Effector CD4-positive, alpha-beta T cell (primary cell): Measurements from ENCODE around the gene S100A8. TPM values are rescaled to one million over a fixed set of nuclear protein-coding genes. Genes with fewer than 3 reads are reported as not detected.
"Not testable (repeated sequence)": the region's sequence is repeated elsewhere in the genome, so short reads cannot be mapped to it uniquely, and the experiment has no call there.

Experiments
- DNase-seq: peaks from one replicate; pipeline ENCODE4 v3.0.0-alpha.2; 2020
- total RNA-seq: gene quantifications from one replicate; lab custom pipeline; 2026; lab: John Stamatoyannopoulos, UW

Gene S100A8
- total RNA-seq: not detected

DNA sequence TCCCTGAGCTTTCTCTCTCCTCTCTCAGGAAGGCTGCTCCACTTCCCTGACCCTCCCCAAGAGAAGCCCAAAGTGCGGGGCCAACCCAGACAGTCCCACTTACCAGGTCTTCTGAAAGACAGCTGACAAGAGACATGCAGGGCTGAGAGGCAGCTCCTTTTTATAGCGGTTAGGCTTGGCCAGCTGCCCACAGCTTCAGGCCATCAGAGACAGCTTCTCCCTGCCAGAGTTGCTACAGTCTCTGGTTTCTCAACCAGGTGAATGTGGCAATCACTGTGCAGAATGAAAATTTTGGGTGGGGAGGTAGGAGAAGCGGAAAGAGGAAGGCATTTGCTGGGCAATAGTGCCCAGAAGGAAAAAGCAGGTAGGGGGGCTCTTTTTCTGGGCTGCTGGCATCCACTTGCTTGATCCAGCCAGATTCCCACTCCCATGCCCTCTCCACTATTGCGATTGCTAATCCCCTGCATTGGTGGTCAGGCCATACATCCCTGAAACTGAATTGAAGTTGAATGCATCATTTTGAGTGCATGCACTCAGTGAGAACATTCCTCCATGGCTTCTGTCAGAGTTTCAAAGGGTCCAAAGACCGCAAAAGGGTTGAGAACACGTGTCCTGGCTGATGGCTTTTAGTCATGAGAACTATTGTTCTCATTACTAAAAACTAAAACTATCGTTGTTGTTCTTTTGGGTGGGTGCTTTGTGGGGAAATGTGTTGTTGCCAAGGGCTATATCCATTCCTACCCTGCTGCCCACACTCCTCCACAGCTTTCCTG is at the start of gene S100A8:
TSS of gene S100A8 (minus strand) at position 136 of the 773 bp plus-strand sequence. CDS start 538 bp downstream, outside the sequence.
- DNase-seq: no peak

DNA sequence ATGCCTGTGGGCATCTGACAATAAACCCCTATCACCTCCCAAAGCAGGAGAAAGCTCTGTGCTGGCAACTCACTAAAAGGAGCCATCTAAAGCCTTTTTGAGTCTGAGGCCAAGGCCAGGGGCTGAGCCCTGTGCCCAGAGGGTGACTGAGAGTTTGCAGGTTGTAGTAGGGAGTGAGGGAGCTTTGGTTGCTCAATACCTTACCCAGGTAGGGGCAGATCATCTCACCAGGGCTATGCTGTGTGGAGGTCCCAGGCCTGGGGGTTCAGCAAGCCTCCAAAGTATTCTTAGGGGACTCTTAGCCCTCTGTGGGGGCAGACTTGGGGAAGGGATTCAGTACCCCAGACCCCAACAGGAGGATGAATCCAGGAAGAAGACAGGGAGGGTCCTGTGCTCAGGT is 48.4 kb upstream of the S100A8 start:
- no peak for DNase-seq

GRCh38 chr1:153438599-153438998 is 47.7 kb upstream of the S100A8 start:
- no peak for DNase-seq

- DNase-seq: no peak
These were observed 46.4 kb upstream of the S100A8 start for GRCh38 chr1:153437236-153437635.

GRCh38 chr1:153434746-153435455 is 44.0 kb upstream of the S100A8 start:
- DNase-seq: no peak

- no peak for DNase-seq
These were observed 42.2 kb upstream of the S100A8 start for GRCh38 chr1:153432874-153433681.

DNA sequence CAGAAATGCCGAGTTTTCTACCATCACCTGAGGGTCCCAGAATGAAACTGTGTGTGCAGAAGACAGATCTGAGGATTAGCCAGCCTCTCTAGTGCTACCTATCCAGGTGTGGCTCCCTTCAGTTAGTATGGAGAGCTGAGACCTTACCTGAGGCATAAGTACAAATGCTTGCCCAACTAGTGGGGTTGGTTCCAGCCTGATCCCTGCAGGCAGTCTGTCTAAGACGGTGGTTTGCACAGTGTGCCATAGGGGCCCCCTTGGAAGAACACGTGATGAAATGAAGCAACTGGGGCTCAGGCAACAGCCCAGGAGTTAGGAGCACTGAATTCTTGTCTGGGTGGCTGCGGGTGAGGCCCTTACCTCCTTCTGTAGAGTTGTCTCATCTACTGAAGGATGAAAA is 41.1 kb upstream of the S100A8 start:
- no peak for DNase-seq

DNA sequence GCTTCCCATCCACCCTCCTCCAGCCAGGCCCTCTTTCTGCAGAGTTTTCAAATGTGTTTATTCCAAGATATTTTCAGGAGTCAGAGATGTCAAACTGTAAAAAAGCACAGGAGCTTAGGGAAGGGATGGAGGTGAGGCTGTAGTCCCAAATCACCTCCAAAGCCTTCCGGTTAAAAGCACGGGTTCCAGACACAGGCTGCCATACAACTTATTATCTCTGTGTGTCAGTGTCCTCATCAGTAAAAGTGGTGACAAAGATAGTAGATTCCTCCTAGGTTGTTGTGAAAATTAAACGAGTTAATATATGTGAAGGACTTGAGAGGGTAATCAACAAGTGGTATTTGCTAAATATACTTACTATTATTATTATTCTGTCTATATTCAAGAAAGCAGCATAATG is 40.6 kb upstream of the S100A8 start:
- DNase-seq: no peak

GRCh38 chr1:153431002-153431401 is 40.1 kb upstream of the S100A8 start:
- no peak for DNase-seq

- DNase-seq: no peak
These were observed 39.7 kb upstream of the S100A8 start for GRCh38 chr1:153430561-153430960.

DNA sequence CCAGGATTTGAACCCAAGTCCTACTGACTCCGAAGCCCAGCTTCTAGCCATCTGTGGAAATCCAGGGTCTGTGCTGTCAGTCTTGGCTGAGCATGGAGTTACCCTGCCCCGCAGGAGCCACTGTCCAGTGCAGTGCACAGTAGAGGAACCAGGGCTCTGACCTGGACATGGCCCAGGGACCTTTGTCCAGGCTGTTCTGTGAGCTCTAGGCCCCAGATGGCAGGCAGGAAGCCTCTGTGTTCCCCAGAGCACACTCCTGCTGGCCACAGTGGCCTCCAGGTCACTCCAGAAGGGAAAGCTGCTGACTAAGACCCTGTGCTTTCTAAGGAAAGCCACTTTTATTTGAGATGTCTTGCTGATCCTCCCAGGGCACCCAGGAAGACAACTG is 39.3 kb upstream of the S100A8 start:
- DNase-seq: no peak

DNA sequence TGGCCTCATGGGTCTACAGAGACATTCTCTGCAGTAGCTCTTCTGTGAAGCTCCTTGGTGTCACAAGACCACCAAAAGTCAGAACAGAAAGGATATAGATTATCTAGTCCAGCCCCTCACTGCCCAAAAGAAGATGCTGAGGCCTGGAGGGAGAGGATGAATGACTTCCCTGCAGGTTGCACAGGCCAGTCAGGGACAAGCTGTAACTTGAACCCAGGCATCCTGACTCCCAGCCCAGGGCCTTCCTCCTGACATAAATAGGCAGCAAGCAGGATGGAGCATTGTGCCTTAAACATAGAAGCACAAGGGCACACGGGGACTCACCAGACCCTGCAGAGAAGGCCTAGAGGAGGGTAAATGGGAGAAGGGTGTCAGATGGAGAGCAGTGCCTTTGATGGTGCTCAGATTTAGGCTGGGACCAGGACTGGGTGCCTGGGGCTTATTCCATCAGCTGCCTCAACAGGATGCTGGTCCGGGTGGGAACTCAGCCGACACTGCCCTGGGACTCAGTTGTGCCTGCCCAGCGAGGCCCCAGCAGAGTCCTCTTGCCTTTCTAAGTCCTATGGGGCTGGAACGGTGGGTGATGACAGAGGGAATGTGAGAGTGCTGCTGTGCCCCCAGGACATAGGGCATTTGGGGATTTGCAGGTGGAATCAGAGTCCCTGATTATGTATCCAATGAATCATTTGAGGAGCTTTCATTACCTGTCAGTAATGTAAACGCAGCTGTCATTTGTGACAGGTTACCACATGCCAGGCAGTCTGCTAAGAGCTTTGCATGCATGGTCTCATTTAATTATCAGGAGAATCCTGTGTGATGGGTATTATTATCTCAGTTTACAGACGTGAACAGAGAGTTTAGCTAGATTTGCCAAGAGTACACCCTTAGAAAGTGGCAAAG is 38.6 kb upstream of the S100A8 start:
- no peak for DNase-seq

DNA sequence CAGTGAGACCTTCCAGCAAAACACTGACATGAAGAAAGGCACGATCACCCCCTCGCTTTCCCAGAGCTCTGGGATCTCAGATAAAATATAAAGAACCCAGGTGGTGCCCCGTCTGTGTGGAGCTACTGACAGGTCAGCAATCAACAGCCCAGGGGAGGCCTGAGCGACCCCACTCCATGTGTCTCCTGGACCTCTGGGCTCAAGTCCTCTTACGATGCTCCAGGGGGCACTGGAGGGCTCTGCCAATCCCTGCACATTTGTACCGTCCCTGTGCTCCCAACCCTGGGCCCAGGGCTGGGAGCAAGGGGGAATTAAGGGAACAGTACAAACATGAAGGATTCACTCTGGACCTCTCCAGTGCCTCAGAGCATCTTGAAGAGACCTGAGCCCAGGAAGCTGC is 37.9 kb upstream of the S100A8 start:
- DNase-seq: no peak

DNA sequence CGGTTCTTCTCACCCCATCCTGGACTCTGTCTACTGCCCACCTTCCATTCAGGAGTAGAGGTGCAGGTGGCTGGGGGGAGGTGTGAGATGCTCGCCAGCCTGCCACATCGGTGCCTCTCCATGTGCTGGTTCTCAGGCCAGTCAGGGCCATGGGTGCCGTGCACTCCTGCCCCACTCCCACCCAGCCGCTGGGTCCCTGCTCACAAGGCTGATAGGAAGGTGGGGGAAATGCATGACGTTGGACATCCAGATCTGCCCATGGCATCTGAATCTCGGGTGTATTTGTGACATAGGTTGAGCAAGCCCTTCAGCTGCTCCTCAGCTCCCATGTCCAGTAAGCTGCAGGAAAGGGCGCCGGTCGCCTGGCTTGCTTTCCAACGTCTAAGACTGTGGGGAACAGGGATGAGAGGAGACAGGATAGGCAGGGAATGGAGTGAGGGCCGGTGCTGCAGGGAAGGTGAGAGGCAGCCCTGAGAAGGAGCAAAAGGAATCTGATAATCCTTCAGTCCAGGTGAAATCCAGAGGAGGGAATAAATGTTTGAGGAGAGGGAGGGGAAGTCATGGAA is 37.3 kb upstream of the S100A8 start:
- DNase-seq: no peak

DNA sequence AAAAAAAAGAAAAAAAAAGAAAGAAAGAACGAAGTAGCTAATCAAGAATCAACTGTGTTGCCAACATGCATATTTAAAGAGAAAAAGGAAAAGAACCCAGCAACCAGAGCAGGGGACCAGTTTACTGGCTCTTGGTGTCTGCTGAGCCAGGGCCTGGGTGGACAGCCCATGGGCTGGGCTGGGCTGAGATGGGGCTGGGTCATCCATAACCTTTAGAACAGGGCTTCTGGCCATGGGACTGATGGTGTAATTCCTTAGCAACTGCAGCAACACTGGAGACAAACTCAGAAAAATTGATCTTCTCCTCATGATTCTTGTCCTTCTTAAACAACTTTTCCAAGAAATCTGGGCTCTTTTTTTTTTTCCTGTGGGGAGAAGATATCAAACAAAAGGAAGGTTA is 35.9 kb upstream of the S100A8 start:
- DNase-seq: no peak

DNA sequence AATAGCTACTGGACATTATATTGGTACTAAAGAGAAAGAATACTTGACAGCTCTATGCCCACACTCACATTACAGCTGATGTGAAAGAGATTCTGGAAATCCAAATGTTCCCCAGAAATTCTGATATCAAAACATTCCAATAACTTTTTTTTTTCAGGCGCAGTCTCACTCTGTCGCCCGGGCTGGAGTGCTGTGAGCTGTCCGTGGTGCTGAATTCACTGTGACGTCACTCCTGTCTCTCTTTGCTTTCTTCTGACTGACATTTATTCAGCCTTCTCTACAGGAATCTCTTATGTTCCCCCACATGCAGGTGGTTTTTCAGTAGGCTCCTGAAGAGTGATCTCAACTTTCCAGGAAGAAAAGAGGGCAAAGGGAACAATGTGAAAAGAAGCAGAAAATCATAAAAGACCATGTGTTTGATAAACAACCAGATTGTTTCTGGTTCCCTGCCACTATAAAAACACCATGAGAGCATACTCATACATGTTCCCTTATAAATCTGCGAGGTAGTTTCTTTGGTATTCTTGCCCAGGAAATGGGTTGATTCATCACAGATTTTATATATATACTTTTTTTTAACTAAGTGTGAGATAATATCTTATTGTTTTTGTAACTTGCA is 31.7 kb upstream of the S100A8 start:
- DNase-seq: peak; percentile 44

- no peak for DNase-seq
These were observed 29.4 kb upstream of the S100A8 start for GRCh38 chr1:153420306-153420705.

DNA sequence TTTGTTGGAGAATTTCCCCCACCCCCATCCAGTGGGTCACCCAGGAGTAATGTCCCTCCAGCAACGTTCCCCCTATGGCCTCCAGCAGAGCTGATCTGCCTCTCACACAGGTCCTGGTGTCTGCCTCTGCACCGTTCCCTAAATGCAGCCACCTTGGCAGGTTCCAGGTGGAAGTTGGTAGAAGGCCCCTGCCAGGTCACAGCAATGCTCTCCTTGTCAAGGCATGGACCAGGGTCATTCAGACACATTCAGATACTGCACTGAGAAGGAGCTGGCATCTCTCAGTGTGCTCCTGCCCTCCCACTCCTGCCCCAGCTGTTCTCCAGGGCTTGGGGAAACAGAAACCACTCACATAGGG is 28.5 kb upstream of the S100A8 start:
- DNase-seq: not testable (repeated sequence)

GRCh38 chr1:153418758-153419435 is 28.0 kb upstream of the S100A8 start:
- not testable (repeated sequence) for DNase-seq

DNA sequence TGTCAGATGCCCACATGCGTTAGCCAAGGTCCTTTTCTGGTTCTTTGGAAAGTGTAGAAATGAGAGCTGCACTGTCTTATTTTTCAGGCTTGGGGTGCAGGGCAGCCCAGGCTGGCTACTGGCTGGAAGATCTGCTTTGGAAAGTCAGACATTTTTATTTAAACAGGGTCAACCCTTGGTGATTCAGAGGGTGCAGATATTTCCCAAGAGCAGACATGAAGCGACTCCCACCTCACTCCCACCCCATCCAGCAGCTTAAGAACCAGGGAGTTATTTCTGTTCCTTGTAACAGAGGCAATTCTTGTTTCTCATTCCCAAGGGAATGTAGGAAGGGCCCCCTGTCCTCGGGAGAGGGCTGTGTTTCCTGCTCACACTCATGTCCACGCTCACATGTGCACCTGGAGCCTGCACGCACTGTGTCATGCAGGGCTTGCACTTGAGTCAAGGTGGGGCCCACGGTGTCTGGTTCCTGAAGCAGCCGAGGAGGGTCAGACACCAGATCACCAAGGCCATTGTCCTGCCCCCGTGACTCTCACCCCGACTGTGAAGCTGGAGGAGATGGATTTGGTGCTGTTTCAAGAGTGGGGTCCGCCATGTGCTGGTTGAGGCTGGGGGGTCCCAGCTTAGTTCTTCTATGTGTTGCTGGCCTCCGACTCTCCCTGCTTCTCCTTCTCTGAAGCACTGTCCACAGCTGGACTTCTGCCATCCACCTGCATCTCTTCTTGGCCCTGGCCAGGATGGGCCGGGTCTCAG is 26.4 kb upstream of the S100A8 start:
- DNase-seq: no peak
